UCSD-AML1 (cell line): ENCODE measurements around the gene CST1.
"Not testable (repeated sequence)": the region's sequence is repeated elsewhere in the genome, so short reads cannot be mapped to it uniquely, and the experiment has no call there.

Source experiments
- DNase-seq: peaks from one replicate; lab custom pipeline; 2025; ENCODE audit not compliant: unreplicated experiment; lab: John Stamatoyannopoulos, UW

The CST1 gene

GRCh38 chr20:23755131-23755611 is 4.4 kb upstream of the CST1 start:
- DNase-seq: not testable (repeated sequence)

- DNase-seq: no peak
Observed at GRCh38 chr20:23754731-23755130, 4.0 kb upstream of the CST1 start.

DNA sequence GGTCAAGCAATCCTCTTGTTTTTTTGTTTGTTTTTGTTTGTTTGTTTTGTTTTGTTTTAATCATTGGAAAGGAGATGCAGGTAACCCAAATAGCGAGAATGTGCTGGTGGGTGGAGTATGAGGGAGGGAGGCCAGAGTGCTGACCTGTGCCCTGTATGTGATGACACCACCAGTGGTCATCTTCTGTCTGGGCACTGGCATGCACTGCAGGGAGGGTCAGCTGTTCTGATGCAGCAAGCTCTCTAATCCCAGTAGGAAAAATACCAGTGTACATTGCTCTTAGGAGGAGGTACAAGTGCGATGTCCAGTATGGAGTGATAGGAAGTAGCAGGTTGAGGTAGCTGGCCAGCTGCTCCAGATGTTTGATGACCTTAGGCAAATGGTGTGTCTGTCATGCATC is 2.9 kb upstream of the CST1 start:
- DNase-seq: no peak

- DNase-seq: no peak
Observed at GRCh38 chr20:23753194-23753548, 2.4 kb upstream of the CST1 start.

DNA sequence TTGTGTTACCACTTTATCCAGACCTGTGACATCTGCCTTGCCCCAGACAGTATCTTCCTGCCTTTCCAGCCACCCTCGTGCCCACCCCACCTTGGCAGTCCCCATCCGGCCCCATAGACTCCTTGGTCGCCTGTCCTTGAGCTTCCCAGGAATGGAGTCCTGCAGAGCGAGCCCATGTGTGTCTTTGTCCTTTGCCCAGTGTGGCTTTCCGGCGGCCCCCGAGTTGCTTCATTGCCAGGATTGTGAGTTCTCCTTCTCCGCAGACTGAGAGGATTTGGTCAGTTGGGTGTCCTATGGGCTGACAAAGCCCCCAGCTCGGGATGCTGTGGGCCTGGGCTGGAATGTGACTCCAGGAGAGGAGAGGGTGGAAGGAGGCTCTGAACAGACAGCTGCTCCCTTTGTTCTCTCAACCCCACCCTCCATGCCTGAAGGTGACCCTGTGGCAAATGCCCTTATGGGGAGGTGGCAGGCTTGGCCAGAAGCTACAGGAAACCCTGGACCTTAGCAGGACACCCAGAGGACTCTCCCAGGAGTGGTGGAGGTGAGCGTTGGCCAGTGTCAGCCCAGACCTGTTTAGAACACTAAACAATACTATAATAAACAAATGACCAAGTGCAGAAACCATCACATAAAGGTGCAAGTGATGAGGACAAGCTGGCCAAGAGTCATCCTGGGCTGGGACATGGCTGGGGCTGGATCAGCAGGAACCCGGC is 1.9 kb upstream of the CST1 start:
- DNase-seq: no peak

DNA sequence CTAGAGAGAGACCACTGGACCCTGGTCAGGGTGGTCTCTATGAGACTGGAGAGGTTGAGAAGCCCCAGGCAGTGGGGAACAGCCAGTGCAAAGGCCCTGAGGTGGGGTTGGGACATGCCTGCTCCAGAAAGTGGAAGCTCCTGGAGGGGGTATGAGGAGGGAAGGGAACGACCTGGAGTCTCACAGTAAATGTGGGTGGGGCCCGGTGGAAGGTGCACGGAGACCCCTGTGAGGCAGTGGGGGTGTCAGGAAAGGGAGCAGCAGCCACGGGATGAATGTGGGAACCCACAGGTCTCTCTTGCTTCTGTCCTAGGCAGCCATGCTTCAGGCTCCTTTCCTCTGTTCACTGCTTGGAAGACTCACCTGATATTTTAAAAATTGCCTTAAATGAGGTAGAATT is 1.3 kb upstream of the CST1 start:
- DNase-seq: no peak

- no peak for DNase-seq
Observed at GRCh38 chr20:23749746-23750145, 989 bp downstream of the CST1 start.

DNA sequence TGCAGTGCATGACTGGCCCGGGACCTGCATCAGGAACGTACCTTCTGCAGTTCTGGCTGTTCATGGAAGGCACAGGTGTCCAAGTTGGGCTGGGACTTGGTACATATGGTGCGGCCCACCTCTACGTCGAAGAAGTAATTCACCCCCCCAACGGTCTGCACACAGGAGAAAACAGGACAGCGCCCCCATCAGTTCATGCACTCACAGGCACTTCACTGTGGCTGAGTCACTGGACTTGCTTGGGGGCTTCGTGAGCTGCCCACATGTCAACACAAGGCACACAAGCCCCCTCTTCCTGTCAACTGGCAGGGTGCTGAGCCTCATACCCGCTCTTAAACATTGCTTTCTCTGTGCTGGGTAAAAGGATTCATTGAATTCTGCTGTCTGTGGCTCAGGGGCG is 1.8 kb downstream of the CST1 start:
- DNase-seq: not testable (repeated sequence)

- not testable (repeated sequence) for DNase-seq
Observed at GRCh38 chr20:23747551-23747950, 3.2 kb downstream of the CST1 start.

DNA sequence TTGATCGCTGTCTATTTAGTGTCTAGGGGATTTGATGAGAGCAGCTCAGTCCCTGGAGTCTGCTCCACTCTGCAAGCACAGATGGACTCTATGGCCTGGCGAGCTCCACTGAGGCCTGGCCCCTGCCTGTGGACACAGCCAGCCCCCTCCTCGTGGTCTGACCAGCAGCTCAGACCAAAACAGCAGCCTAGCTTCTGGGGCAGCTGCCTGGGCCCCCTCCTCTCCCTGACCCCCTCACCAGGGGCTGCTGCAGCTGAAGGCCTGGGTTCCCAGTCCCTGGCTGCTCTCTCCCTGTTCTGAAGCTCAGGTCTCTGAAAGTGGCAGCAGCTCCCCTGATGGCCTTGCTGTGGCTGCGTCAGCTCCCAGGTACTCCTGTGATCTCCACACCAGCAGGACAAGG is 3.6 kb downstream of the CST1 start:
- not testable (repeated sequence) for DNase-seq

DNA sequence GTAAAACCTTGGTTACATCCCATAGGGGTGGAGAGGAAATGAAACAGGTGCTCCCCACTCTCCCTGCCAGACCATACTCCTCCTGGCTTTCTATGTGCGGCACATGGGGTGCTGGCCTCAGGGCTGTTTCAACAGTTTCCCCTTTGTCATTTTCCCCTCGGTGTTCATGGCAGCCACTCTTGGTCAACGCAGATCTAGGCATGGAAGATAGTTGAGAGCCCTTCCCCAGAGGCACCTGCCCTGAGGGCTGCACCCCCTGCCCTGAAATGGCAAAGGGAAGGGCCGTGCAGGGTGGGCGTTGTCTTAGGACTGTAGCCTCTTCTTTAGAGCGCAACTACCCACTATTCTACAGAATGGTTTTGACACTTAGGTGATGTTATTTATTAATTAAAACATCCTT is 4.4 kb downstream of the CST1 start:
- no peak for DNase-seq

DNA sequence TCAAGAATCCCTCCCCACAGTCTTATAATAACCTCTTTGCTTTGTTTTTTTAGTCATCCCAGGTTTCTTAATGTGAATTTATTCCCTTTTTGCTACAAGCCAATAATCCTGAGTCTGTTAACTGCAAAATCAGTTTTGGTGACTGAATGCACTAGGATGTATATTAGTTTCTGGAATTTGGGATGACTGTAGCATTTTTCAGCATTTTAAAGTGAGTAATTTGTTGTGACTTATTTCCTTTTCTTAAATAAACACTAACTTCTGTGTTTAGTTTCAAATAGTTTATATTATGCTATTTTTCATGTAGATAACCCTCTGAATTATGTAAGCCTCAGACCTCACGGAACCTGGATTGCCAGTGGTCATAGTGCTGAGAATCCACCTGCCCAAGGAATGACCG is 5.5 kb downstream of the CST1 start:
- no peak for DNase-seq

DNA sequence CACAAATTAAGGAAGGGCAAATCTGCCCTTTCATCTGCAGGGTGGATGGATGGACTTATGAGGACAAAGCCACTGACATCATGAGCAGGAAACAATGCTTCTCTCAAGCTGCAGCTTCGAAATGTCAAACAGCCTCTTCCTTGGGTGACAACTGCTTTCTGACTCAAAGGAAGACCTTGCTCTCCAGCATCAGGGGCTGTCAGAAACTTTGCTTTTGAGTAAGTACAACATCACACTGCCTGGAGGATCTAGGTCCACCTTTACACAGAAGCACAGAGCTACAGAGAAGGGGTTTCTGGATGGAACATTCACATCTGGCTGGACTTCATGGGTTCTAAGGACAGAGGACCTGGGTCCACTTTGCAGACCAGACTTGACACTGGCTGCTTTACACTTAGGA is 5.9 kb downstream of the CST1 start:
- DNase-seq: no peak

GRCh38 chr20:23735391-23735790 is 15.3 kb downstream of the CST1 start:
- not testable (repeated sequence) for DNase-seq

- DNase-seq: not testable (repeated sequence)
Observed at GRCh38 chr20:23734949-23735348, 15.8 kb downstream of the CST1 start.

DNA sequence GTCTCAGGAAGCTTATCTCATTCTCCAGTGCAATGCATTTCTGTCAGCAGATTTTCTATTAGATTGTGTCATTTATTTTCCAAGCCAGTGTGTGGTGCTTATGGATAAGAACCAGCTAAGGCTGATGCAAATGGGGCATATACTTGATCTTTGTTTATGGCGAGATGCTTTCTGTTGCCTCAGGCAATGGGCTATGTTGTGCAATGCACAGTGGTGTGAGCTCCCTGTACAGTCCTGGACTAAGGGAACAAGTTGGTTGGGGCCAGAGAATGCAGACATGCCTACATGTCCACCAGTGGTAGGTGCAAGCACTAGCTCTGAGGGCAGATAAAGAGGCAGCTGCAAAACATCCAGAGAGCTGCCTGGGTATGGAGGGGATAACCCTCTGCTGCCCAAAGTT is 16.3 kb downstream of the CST1 start:
- DNase-seq: not testable (repeated sequence)

GRCh38 chr20:23727016-23727415 is 23.7 kb downstream of the CST1 start:
- no peak for DNase-seq

GRCh38 chr20:23725102-23725501 is 25.6 kb downstream of the CST1 start:
- DNase-seq: no peak

DNA sequence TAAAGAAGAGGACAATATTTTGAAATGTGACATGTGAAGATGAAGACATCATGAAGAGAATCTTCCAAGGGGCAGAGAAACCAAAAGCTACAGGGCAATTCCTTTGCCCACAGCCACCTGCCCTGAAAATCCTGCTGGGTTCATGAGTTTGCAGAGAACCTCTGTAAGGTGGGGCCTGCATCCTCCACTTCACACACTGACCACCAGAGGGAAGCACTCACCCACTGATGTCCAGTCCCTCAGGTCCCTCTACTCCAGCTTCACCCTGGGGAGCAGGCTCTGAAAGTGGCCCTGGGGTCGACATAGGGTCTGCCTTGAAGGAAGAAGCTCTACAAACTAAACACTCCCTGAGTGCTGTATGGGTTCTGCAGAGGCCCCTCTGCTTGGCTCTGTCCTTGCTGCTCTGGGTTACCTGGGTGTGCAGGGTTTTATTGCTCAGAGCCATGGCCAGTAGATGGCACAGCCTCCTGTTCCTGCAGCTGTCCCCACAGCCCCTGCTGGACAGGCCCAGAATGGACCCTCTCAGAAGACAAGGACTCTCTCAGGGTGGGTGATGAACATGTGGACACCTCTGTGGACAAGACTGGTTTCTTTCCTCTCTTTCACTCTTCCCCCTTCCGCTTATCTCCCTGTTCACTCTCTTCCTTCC is 27.0 kb downstream of the CST1 start:
- peak; percentile 45 for DNase-seq

- DNase-seq: not testable (repeated sequence)
Observed at GRCh38 chr20:23722851-23723250, 27.9 kb downstream of the CST1 start.

- DNase-seq: no peak
Observed at GRCh38 chr20:23721962-23722361, 28.8 kb downstream of the CST1 start.

DNA sequence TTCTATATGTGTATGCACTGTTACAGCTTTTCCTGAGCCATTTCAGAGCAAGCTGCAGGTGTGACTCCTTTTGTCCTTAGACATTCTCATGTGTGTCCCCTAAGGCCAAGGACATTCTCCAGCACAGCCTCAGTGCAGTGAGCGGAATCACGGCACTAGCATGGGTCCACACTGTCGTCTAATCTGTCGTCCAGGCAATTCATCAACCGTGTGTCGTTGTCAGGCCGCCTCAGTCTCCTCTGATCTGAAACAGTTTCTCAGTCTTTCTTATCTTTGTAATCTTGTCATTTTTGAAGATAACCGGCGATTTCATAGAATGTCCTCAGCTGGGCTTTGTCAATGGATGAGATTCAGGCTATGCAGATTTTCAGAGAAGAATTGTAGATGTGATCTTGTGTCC is 31.4 kb downstream of the CST1 start:
- DNase-seq: not testable (repeated sequence)

- not testable (repeated sequence) for DNase-seq
Observed at GRCh38 chr20:23711778-23712177, 39.0 kb downstream of the CST1 start.
